Testis (tissue), 3 donors: ENCODE data around the gene GTF3C2. TPM values are rescaled to one million over a fixed set of nuclear protein-coding genes. Genes with fewer than 3 reads are reported as not detected.

ENCODE experiments used
- DNase-seq: peaks from one replicate; pipeline ENCODE4 v3.0.0-alpha.2; 2019
- H3K27ac ChIP-seq, 2 donors: fragments of 200-600 bp; sonication (generic); one replicate each; pipeline ENCODE4 v1.5.1; 2019
- H3K27me3 ChIP-seq: fragments of 200-600 bp; sonication (generic); one replicate; pipeline ENCODE4 v1.5.1; 2019
- H3K36me3 ChIP-seq: fragments of 200-600 bp; sonication (generic); one replicate; pipeline ENCODE4 v1.5.1; 2017; ENCODE audit warnings: low read depth; ENCODE audit errors: missing control alignments
- H3K4me1 ChIP-seq: fragments of 200-600 bp; sonication (generic); one replicate; pipeline ENCODE4 v1.5.1; 2019
- H3K4me3 ChIP-seq, 2 donors: fragments of 200-600 bp; sonication (generic); one replicate each; pipeline ENCODE4 v1.5.1; 2017 to 2019
- H3K9me3 ChIP-seq: fragments of 200-600 bp; sonication (generic); one replicate; pipeline ENCODE4 v1.5.1; 2017
- POLR2A ChIP-seq: fragments of 450-650 bp; IDR thresholded peaks from one replicate; pipeline ENCODE4 v1.6.1; 2017; ENCODE audit warnings: antibody characterized with exemption, mild to moderate bottlenecking, moderate library complexity
- WGBS, 2 donors: methylation state at CpG; one replicate each; pipeline ENCODE4 v1.1.5; 2018; 5-methylcytosine and 5-hydroxymethylcytosine counted together
- intact Hi-C: fragments of 100-400 bp; cut with DNase I; formaldehyde crosslinking; loops from one replicate; pipeline ENCODE4 v1.15.1; 2023; ENCODE audit warnings: low total_unique reads
- polyA plus RNA-seq: library from polyadenylated mRNA; stranded (reverse); fragments of 350-450 nt; fragmentation: Illumina TruSeq; extraction: RNeasy Lipid Tissue Mini Kit (QIAGEN cat#74804); gene quantifications from one replicate; pipeline ENCODE4 v1.2.3, GENCODE V29; 2014; ENCODE audit warnings: low read depth, low replicate concordance; ENCODE audit not compliant: insufficient read depth
- total RNA-seq, 2 donors: library from RNA; depleted of rRNA; stranded (reverse); fragments of >200 nt; gene quantifications; one replicate each; pipeline ENCODE4 v1.2.3, GENCODE V29; 2016
- TF ChIP-seq, protein P1 (sequence below), 3 experiments: fragments of 450-650 bp in 2 of 3; fragments of 200-600 bp in 1 of 3; sonication (generic) in 1 of 3; IDR thresholded peaks; one replicate each; pipeline ENCODE4 v1.5.1; 2016 to 2019; ENCODE audit warnings: antibody characterized with exemption in 3 of 3, mild to moderate bottlenecking in 2 of 3, moderate library complexity in 1 of 3

Gene GTF3C2
- total and polyA plus RNA-seq, 3 donors from 2014 or later = 55.1 to 91.3 (median 72.6) TPM

DNA sequence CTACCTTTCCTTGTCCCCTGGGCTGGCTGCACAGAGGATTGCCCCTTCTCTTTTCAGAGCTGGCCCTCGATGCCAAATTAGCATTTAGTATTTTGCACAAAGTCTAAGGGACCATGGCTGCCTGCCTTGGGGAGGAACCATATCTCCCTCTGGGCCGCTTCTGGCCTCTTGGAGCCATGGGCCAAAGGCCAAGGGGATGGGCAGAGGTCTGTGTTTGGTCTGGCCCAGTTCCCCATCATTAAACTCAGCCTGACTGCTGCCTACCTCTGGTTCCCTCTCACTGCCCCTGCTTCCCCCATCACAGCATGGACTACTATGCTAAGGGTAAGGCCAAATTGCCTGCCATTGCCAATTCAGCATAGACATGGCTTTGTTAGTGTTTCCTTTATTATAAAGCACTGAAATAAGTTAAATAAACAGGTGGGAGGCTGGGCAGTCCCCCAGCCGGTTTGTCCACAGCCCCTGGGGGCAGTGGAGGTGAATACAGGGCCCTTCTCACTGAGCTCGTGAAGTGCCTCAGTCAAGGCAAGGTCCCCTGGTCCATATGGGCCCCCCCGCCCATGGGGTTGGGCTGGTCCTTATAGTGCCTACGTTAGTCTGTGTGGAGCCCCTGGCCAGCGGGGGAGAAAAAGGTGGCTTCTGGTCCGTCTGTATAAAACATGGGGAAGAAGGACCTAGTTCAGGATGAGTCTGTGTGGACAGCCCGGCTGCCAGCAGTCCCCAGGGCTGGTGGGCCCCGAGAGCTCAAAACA lies 20.5 kb upstream of the GTF3C2 start:
- no peaks in the 10 kb centered on the region for H3K9me3 ChIP-seq
- H3K36me3 ChIP-seq = no peaks in the 10 kb centered on the region
- TF ChIP-seq, protein P1, sequence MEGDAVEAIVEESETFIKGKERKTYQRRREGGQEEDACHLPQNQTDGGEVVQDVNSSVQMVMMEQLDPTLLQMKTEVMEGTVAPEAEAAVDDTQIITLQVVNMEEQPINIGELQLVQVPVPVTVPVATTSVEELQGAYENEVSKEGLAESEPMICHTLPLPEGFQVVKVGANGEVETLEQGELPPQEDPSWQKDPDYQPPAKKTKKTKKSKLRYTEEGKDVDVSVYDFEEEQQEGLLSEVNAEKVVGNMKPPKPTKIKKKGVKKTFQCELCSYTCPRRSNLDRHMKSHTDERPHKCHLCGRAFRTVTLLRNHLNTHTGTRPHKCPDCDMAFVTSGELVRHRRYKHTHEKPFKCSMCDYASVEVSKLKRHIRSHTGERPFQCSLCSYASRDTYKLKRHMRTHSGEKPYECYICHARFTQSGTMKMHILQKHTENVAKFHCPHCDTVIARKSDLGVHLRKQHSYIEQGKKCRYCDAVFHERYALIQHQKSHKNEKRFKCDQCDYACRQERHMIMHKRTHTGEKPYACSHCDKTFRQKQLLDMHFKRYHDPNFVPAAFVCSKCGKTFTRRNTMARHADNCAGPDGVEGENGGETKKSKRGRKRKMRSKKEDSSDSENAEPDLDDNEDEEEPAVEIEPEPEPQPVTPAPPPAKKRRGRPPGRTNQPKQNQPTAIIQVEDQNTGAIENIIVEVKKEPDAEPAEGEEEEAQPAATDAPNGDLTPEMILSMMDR (IDR thresholded peaks at IDR 0.05) = no peak
- no peak for TF ChIP-seq POLR2A
- H3K27ac ChIP-seq = no peak overlapping the region
- peaks cover 13% of the 10 kb centered on the region for H3K4me1 ChIP-seq
- 56 to 64% methylated on average over 8 to 10 of the region's 10 CpGs for WGBS, 2 donors
- DNase-seq = no peak
- no peak overlapping the region for H3K4me3 ChIP-seq
- intact Hi-C loops = no loop called here
- no peaks in the 10 kb centered on the region for H3K27me3 ChIP-seq

DNA sequence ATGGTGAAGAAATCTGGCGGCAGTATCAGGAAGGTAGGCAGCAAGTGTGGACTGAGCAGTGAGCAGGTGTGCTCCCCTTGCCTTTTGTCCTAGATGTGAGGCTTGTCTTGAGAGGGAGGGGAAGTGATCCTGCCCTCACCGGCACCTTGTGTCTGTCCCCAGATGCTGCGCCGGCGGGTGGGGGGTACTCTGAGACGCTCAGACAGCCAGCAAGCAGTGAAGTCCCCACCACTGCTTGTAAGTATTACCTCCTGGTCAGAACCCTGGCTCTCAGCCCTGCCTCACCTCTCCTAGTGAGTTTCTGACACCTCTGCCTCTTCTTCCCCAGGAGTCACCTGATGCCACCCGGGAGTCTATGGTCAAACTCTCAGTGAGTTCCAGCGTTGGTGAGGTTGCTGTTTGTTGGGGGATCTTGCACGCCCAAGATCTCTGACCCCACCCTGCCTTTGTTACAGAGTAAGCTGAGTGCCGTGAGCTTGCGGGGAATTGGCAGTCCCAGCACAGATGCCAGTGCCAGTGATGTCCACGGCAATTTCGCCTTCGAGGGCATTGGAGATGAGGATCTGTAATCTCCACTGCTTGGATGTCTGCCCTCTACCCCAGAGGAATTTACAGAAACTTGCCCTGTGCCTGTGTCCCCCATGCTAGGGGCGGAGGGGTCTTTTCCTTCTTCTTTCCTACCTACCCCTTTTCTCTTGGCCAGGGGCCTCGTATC lies 19.7 kb upstream of the GTF3C2 start:
- intact Hi-C loops = no loop called here
- Histone ChIP-seq H3K27ac (no peak overlapping the region), H3K4me1 (peaks cover 20% of the 10 kb centered on the region), H3K36me3 (no peaks in the 10 kb centered on the region), H3K9me3 (no peaks in the 10 kb centered on the region), H3K27me3 (no peaks in the 10 kb centered on the region), H3K4me3 (no peak overlapping the region)
- DNase-seq = no peak
- WGBS, 2 donors = 79 to 84% methylated on average over 15 to 16 of the region's 16 CpGs
- TF ChIP-seq, protein P1 (IDR thresholded peaks at IDR 0.05) = no peak
- no peak for TF ChIP-seq POLR2A

DNA sequence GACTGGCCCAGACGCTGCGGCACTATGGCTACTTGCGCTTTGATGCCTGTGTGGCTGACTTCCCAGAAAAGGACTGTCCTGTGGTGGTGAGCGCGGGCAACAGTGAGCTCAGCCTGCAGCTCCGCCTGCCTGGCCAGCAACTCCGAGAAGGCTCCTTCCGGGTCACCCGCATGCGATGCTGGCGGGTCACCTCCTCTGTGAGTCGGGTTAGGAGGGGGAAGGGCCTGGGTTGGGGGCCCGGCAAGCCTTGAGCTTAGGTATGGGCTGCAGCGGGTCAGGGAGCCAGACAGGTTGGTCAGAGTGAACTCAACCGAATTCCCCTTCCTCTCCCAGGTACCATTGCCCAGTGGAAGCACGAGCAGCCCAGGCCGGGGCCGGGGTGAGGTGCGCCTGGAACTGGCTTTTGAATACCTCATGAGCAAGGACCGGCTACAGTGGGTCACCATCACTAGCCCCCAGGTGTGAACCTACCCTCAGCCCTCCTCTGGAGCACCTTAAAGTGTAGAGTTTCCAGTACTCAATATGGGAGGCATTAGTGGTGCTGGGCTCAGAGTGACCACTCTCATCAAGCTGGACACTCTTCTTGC lies 19.0 kb upstream of the GTF3C2 start:
- DNase-seq = no peak
- TF ChIP-seq POLR2A = no peak
- TF ChIP-seq, protein P1 (IDR thresholded peaks at IDR 0.05) = no peak
- Histone ChIP-seq H3K36me3 (no peaks in the 10 kb centered on the region), H3K9me3 (no peaks in the 10 kb centered on the region), H3K27ac (no peak overlapping the region), H3K4me1 (peaks cover 20% of the 10 kb centered on the region), H3K4me3 (no peak overlapping the region), H3K27me3 (no peaks in the 10 kb centered on the region)
- intact Hi-C loops = no loop called here
- 89 to 92% methylated on average over 11 to 20 of the region's 20 CpGs for WGBS, 2 donors

DNA sequence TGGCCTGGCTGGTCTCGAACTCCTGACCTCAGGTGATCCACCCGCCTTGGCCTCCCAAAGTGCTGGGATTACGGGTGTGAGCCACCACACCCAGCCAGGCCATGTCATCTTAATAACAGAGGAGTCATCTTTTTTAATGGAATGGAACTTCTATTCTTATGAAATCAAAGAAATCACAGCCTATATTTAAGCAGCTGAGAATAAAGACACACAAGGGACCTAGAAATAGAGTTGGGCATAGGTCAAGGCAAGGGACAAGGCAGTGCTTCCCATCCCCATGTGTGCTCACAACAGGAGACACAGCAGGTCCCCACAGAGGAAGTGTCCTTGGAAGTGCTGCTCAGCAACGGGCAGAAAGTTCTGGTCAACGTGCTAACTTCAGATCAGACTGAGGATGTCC lies 17.0 kb upstream of the GTF3C2 start:
- Histone ChIP-seq H3K4me1 (peaks cover 20% of the 10 kb centered on the region), H3K27me3 (no peaks in the 10 kb centered on the region), H3K4me3 (no peak overlapping the region), H3K27ac (no peak overlapping the region), H3K36me3 (no peaks in the 10 kb centered on the region), H3K9me3 (no peaks in the 10 kb centered on the region)
- intact Hi-C loops = no loop called here
- WGBS, 2 donors = 72 to 74% methylated on average over 5 of the region's 5 CpGs
- no peak for DNase-seq
- no peak for TF ChIP-seq POLR2A
- TF ChIP-seq, protein P1 (IDR thresholded peaks at IDR 0.05) = no peak
